22Rv1 (cell line): ENCODE data around the gene ENTR1.

Source experiments
- H3K27ac ChIP-seq: fragments of 450-650 bp; 2 replicates; pipeline ENCODE4 v1.5.1; 2017
- CTCF ChIP-seq: fragments of 450-650 bp; IDR thresholded peaks from 2 replicates; pipeline ENCODE4 v1.5.1; 2017; ENCODE audit warnings: mild to moderate bottlenecking
- ZFX ChIP-seq: fragments of 450-650 bp; IDR thresholded peaks from 2 replicates; pipeline ENCODE4 v1.6.1; 2017; ENCODE audit warnings: antibody characterized with exemption, borderline replicate concordance

The ENTR1 gene

GRCh38 chr9:136372006-136372405 is 38.4 kb downstream of the ENTR1 start:
- H3K27ac ChIP-seq, result no peak overlapping the region

GRCh38 chr9:136371533-136371880 is 38.9 kb downstream of the ENTR1 start:
- no peak overlapping the region for H3K27ac ChIP-seq
- TF ChIP-seq CTCF (no peak), ZFX (no peak)

More at GRCh38 chr9:136372006-136372405, 38.4 kb downstream of the ENTR1 start:
- TF ChIP-seq CTCF (no peak), ZFX (no peak)

GRCh38 chr9:136370687-136371532 is 39.5 kb downstream of the ENTR1 start:
- TF ChIP-seq ZFX, result no peak
- no peak overlapping the region for H3K27ac ChIP-seq

- no peak overlapping the region for H3K27ac ChIP-seq
- TF ChIP-seq CTCF, result no peak
- TF ChIP-seq ZFX, result no peak
Observed at GRCh38 chr9:136370037-136370436, 40.4 kb downstream of the ENTR1 start.

- H3K27ac ChIP-seq, result no peak overlapping the region
- TF ChIP-seq ZFX (no peak), CTCF (no peak)
Observed at GRCh38 chr9:136368190-136368589, 42.2 kb downstream of the ENTR1 start.

- TF ChIP-seq ZFX (no peak), CTCF (no peak)
Observed at GRCh38 chr9:136367296-136368145, 42.9 kb downstream of the ENTR1 start.

GRCh38 chr9:136366826-136367225 is 43.6 kb downstream of the ENTR1 start:
- no peak overlapping the region for H3K27ac ChIP-seq
- TF ChIP-seq CTCF (no peak), ZFX (no peak)

More at GRCh38 chr9:136367296-136368145, 42.9 kb downstream of the ENTR1 start:
- H3K27ac ChIP-seq, result no peak overlapping the region
